ENCODE measurements around the gene TCF4. TPM values are rescaled to one million over a fixed set of nuclear protein-coding genes. Genes with fewer than 3 reads are reported as not detected.

Gene TCF4
- total RNA-seq, 1 experiment from 2014 or later = 93.7 TPM

DNA sequence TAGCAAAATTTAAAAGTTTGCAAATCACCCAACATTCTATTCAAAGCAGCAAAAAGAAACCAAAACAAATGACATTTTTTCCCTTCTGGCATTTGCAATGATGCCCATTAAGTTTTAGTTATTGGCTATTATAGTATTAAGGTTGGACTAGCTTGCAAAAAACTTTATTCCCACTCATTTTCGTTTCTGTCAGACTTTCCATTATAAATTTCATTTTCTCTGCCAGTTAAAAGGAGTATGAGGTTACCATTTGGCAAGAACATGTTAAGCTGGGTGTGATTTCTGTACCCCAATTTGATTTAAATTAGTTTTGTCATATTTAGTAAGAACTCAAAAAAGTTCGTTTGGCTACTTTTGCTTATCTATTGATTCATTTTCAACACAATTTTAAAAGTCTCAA is 187.9 kb downstream of the TCF4 start:
- TF ChIP-seq, protein P1, sequence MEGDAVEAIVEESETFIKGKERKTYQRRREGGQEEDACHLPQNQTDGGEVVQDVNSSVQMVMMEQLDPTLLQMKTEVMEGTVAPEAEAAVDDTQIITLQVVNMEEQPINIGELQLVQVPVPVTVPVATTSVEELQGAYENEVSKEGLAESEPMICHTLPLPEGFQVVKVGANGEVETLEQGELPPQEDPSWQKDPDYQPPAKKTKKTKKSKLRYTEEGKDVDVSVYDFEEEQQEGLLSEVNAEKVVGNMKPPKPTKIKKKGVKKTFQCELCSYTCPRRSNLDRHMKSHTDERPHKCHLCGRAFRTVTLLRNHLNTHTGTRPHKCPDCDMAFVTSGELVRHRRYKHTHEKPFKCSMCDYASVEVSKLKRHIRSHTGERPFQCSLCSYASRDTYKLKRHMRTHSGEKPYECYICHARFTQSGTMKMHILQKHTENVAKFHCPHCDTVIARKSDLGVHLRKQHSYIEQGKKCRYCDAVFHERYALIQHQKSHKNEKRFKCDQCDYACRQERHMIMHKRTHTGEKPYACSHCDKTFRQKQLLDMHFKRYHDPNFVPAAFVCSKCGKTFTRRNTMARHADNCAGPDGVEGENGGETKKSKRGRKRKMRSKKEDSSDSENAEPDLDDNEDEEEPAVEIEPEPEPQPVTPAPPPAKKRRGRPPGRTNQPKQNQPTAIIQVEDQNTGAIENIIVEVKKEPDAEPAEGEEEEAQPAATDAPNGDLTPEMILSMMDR (IDR thresholded peaks at IDR 0.05; ENCODE audit: insufficient read depth in 1 of 2, low read depth in 1 of 2, low read length in 1 of 2, severe bottlenecking in 1 of 2, unreplicated experiment in 1 of 2) = no peak
- H3K4me3 Mint-ChIP-seq (ENCODE audit: unreplicated experiment) = peak overlapping the region; percentile 78
- H3K4me1 ChIP-seq = peaks cover 5% of the 10 kb centered on the region; the same call in 1 of the 2 replicates
- intact Hi-C loops (cut with micrococcal nuclease; ENCODE audit: unreplicated experiment) = loop anchor here (10.0 kb wide), 2 partner anchors 95 to 165 kb away; no protein-coding TSS in a partner anchor
- no peaks in the 10 kb centered on the region for H3K27me3 Mint-ChIP-seq (ENCODE audit: insufficient read depth, unreplicated experiment)
- H3K4me1 Mint-ChIP-seq (ENCODE audit: low read depth, unreplicated experiment) = peaks cover 7% of the 10 kb centered on the region
- TSS peak; percentile 25 for BruUV-seq (replicated peaks)
- no peaks in the 10 kb centered on the region for H3K36me3 ChIP-seq (ENCODE audit: control insufficient read depth, insufficient read depth, low read length)
- POLR2A ChIA-PET = interaction anchor here (0.5 kb wide), 1 partner anchor 9 kb away, joined by 3 read pairs; no protein-coding TSS in a partner anchor
- no peaks in the 10 kb centered on the region for H3K36me3 Mint-ChIP-seq (ENCODE audit: insufficient read depth, unreplicated experiment)
- CTCF ChIA-PET = no interaction called here
- DNase-seq = no peak
- no peaks in the 10 kb centered on the region for H3K9me3 Mint-ChIP-seq (ENCODE audit: unreplicated experiment)
- H3K27me3 ChIP-seq (replicated peaks; ENCODE audit: control insufficient read depth, insufficient read depth, low read length) = no peaks in the 10 kb centered on the region
- no peak overlapping the region for H3K27ac Mint-ChIP-seq (ENCODE audit: unreplicated experiment)
- H3K9me3 ChIP-seq = no peaks in the 10 kb centered on the region
- no peak overlapping the region for H3K4me3 ChIP-seq (ENCODE audit: low read depth, low read length)

DNA sequence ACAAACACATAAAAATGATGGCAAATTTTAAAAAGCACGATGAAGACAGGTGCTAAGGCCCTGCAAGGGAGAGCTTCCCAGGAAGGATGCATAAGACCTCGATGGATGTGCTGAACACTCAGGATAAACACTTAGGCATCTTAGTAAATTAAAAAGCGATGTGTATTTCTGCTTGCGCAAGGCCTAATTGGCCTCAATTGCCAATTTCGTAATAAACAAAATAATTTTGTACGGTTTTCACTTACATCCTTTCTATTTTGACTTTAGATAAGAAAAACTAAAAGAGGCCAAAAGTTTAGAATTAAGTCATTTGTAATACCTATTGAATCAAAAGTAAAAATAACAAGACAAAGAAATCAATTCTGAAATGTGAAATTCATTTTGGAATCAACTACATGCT is 189.1 kb downstream of the TCF4 start:
- no peaks in the 10 kb centered on the region for H3K36me3 Mint-ChIP-seq (ENCODE audit: insufficient read depth, unreplicated experiment)
- H3K4me1 Mint-ChIP-seq (ENCODE audit: low read depth, unreplicated experiment) = peaks cover 6% of the 10 kb centered on the region
- H3K9me3 Mint-ChIP-seq (ENCODE audit: unreplicated experiment) = no peaks in the 10 kb centered on the region
- H3K36me3 ChIP-seq (ENCODE audit: control insufficient read depth, insufficient read depth, low read length) = no peaks in the 10 kb centered on the region
- POLR2A ChIA-PET = no interaction called here
- no peak overlapping the region for H3K4me3 ChIP-seq (ENCODE audit: low read depth, low read length)
- no peak overlapping the region for H3K4me3 Mint-ChIP-seq (ENCODE audit: unreplicated experiment)
- H3K9me3 ChIP-seq = no peaks in the 10 kb centered on the region
- no peaks in the 10 kb centered on the region for H3K27me3 Mint-ChIP-seq (ENCODE audit: insufficient read depth, unreplicated experiment)
- H3K27ac Mint-ChIP-seq (ENCODE audit: unreplicated experiment) = no peak overlapping the region
- no peak for DNase-seq
- BruUV-seq (replicated peaks) = no TSS peak
- CTCF ChIA-PET = no interaction called here
- intact Hi-C loops (cut with micrococcal nuclease; ENCODE audit: unreplicated experiment) = no loop called here
- no peaks in the 10 kb centered on the region for H3K27me3 ChIP-seq (replicated peaks; ENCODE audit: control insufficient read depth, insufficient read depth, low read length)
- peaks cover 3% of the 10 kb centered on the region; the same call in 1 of the 2 replicates for H3K4me1 ChIP-seq
- TF ChIP-seq, protein P1 (IDR thresholded peaks at IDR 0.05; ENCODE audit: insufficient read depth in 1 of 2, low read depth in 1 of 2, low read length in 1 of 2, severe bottlenecking in 1 of 2, unreplicated experiment in 1 of 2) = no peak

DNA sequence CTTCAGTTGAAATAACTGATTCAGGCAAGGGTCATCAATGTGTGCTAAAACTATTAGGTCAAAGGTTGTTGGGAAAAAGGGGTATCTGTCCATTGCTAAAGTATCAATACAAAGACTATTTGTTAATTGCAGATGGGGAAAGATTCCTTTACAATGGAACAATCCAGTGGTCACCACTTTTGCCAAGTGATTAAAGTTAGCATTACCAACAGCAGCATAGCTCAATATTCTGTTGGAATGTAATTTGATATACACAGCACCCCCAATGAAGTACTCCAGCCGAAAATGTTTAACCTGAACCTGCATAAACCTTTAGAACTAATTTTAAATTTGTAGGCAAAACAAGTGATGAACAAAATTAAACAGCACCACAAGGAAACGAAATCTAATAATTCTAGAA is 191.0 kb downstream of the TCF4 start:
- no peaks in the 10 kb centered on the region for H3K4me1 ChIP-seq
- Mint-ChIP-seq H3K4me1 (ENCODE audit: low read depth, unreplicated experiment) (no peaks in the 10 kb centered on the region), H3K36me3 (ENCODE audit: insufficient read depth, unreplicated experiment) (no peaks in the 10 kb centered on the region), H3K9me3 (ENCODE audit: unreplicated experiment) (no peaks in the 10 kb centered on the region), H3K27me3 (ENCODE audit: insufficient read depth, unreplicated experiment) (no peaks in the 10 kb centered on the region), H3K4me3 (ENCODE audit: unreplicated experiment) (no peak overlapping the region), H3K27ac (ENCODE audit: unreplicated experiment) (no peak overlapping the region)
- no TSS peak for BruUV-seq (replicated peaks)
- no peak overlapping the region for H3K4me3 ChIP-seq (ENCODE audit: low read depth, low read length)
- TF ChIP-seq, protein P1 (IDR thresholded peaks at IDR 0.05; ENCODE audit: insufficient read depth in 1 of 2, low read depth in 1 of 2, low read length in 1 of 2, severe bottlenecking in 1 of 2, unreplicated experiment in 1 of 2) = no peak
- H3K27me3 ChIP-seq (replicated peaks; ENCODE audit: control insufficient read depth, insufficient read depth, low read length) = no peaks in the 10 kb centered on the region
- CTCF ChIA-PET = no interaction called here
- no peaks in the 10 kb centered on the region for H3K36me3 ChIP-seq (ENCODE audit: control insufficient read depth, insufficient read depth, low read length)
- H3K9me3 ChIP-seq = no peaks in the 10 kb centered on the region
- no peak for DNase-seq
- POLR2A ChIA-PET = no interaction called here
- intact Hi-C loops (cut with micrococcal nuclease; ENCODE audit: unreplicated experiment) = no loop called here

All from Caco-2 (cell line).